HG03460 (cell line): ENCODE results near the gene CNPY1.

Source experiments
- ATAC-seq: cut with Tn5 transposase; IDR thresholded peaks from one replicate; pipeline ENCODE4 v1.9.1; 2021; ENCODE audit not compliant: unreplicated experiment

The CNPY1 gene

GRCh38 chr7:155514296-155514695, 32.1 kb downstream of the CNPY1 start:
- ATAC-seq: no peak

- ATAC-seq: no peak
Measured at GRCh38 chr7:155513543-155514285, 32.6 kb downstream of the CNPY1 start.

GRCh38 chr7:155512246-155512887, 34.0 kb downstream of the CNPY1 start:
- ATAC-seq: no peak

GRCh38 chr7:155511702-155511996, 34.7 kb downstream of the CNPY1 start:
- no peak for ATAC-seq

GRCh38 chr7:155510975-155511701, 35.2 kb downstream of the CNPY1 start:
- no peak for ATAC-seq

- no peak for ATAC-seq
Measured at GRCh38 chr7:155509725-155510551, 36.4 kb downstream of the CNPY1 start.

GRCh38 chr7:155509359-155509724, 37.0 kb downstream of the CNPY1 start:
- ATAC-seq: no peak

GRCh38 chr7:155508376-155509358, 37.7 kb downstream of the CNPY1 start:
- ATAC-seq: no peak

GRCh38 chr7:155507576-155507975, 38.8 kb downstream of the CNPY1 start:
- no peak for ATAC-seq

- no peak for ATAC-seq
Measured at GRCh38 chr7:155506854-155507337, 39.5 kb downstream of the CNPY1 start.

GRCh38 chr7:155505422-155505793, 41.0 kb downstream of the CNPY1 start:
- ATAC-seq: no peak

GRCh38 chr7:155497149-155497901, 49.0 kb downstream of the CNPY1 start:
- ATAC-seq: no peak

- ATAC-seq: no peak
Measured at GRCh38 chr7:155496267-155497005, 49.9 kb downstream of the CNPY1 start.

GRCh38 chr7:155495440-155496248, 50.7 kb downstream of the CNPY1 start:
- no peak for ATAC-seq

GRCh38 chr7:155494551-155494950, 51.8 kb downstream of the CNPY1 start:
- ATAC-seq: no peak

- ATAC-seq: no peak
Measured at GRCh38 chr7:155493744-155494538, 52.4 kb downstream of the CNPY1 start.

GRCh38 chr7:155491812-155492211, 54.5 kb downstream of the CNPY1 start:
- ATAC-seq: no peak
